ENCODE measurements around the gene BMP7. TPM values are rescaled to one million over a fixed set of nuclear protein-coding genes. Genes with fewer than 3 reads are reported as not detected.

BMP7 gene
- total RNA-seq, 1 donor from 2014 or later: 3.7 TPM

GRCh38 chr20:57223648-57224489, 42.6 kb downstream of the BMP7 start:
- H3K27ac ChIP-seq (ENCODE audit: low read depth, low read length): no peak overlapping the region
- H3K27me3 ChIP-seq (ENCODE audit: control insufficient read depth in 3 of 3, insufficient read depth in 3 of 3, low read length in 3 of 3): peaks cover 19 to 44% (median 29%) of the 10 kb centered on the region in 3 donors
- no peak overlapping the region for H3K4me3 ChIP-seq (ENCODE audit: low read length in 3 of 3)
- no peaks in the 10 kb centered on the region for H3K9me3 ChIP-seq (ENCODE audit: control insufficient read depth in 3 of 3, low read length in 3 of 3)
- no peaks in the 10 kb centered on the region for H3K36me3 ChIP-seq (ENCODE audit: control insufficient read depth in 3 of 3, insufficient read depth in 3 of 3, low read length in 3 of 3)
- no peak overlapping the region for H3K9ac ChIP-seq (ENCODE audit: low read depth in 1 of 3, low read length in 3 of 3)
- peaks cover 2 to 9% (median 7%) of the 10 kb centered on the region in 3 donors for H3K4me1 ChIP-seq (ENCODE audit: control insufficient read depth in 3 of 3, insufficient read depth in 3 of 3, low read length in 3 of 3)

GRCh38 chr20:57222631-57222950, 43.9 kb downstream of the BMP7 start:
- Histone ChIP-seq H3K36me3 (ENCODE audit: control insufficient read depth in 3 of 3, insufficient read depth in 3 of 3, low read length in 3 of 3) (no peaks in the 10 kb centered on the region), H3K27me3 (ENCODE audit: control insufficient read depth in 3 of 3, insufficient read depth in 3 of 3, low read length in 3 of 3) (peaks cover 19 to 37% (median 29%) of the 10 kb centered on the region in 3 donors), H3K9me3 (ENCODE audit: control insufficient read depth in 3 of 3, low read length in 3 of 3) (no peaks in the 10 kb centered on the region), H3K9ac (ENCODE audit: low read depth in 1 of 3, low read length in 3 of 3) (no peak overlapping the region), H3K4me1 (ENCODE audit: control insufficient read depth in 3 of 3, insufficient read depth in 3 of 3, low read length in 3 of 3) (peaks cover 2 to 9% (median 7%) of the 10 kb centered on the region in 3 donors), H3K27ac (ENCODE audit: low read depth, low read length) (no peak overlapping the region), H3K4me3 (ENCODE audit: low read length in 3 of 3) (no peak overlapping the region)

GRCh38 chr20:57221916-57222630, 44.4 kb downstream of the BMP7 start:
- peaks cover 2 to 9% (median 7%) of the 10 kb centered on the region in 3 donors for H3K4me1 ChIP-seq (ENCODE audit: control insufficient read depth in 3 of 3, insufficient read depth in 3 of 3, low read length in 3 of 3)
- H3K36me3 ChIP-seq (ENCODE audit: control insufficient read depth in 3 of 3, insufficient read depth in 3 of 3, low read length in 3 of 3): no peaks in the 10 kb centered on the region
- H3K27me3 ChIP-seq (ENCODE audit: control insufficient read depth in 3 of 3, insufficient read depth in 3 of 3, low read length in 3 of 3): peaks cover 19 to 37% (median 29%) of the 10 kb centered on the region in 3 donors

GRCh38 chr20:57220337-57221145, 45.9 kb downstream of the BMP7 start:
- no peak overlapping the region for H3K4me3 ChIP-seq (ENCODE audit: low read length in 3 of 3)
- H3K9ac ChIP-seq (ENCODE audit: low read depth in 1 of 3, low read length in 3 of 3): no peak overlapping the region
- peaks cover 2 to 9% (median 7%) of the 10 kb centered on the region in 3 donors for H3K4me1 ChIP-seq (ENCODE audit: control insufficient read depth in 3 of 3, insufficient read depth in 3 of 3, low read length in 3 of 3)
- no peaks in the 10 kb centered on the region for H3K36me3 ChIP-seq (ENCODE audit: control insufficient read depth in 3 of 3, insufficient read depth in 3 of 3, low read length in 3 of 3)
- H3K27me3 ChIP-seq (ENCODE audit: control insufficient read depth in 3 of 3, insufficient read depth in 3 of 3, low read length in 3 of 3): peaks cover 16 to 37% (median 27%) of the 10 kb centered on the region in 3 donors
- H3K27ac ChIP-seq (ENCODE audit: low read depth, low read length): no peak overlapping the region
- no peaks in the 10 kb centered on the region for H3K9me3 ChIP-seq (ENCODE audit: control insufficient read depth in 3 of 3, low read length in 3 of 3)

More at GRCh38 chr20:57221916-57222630, 44.4 kb downstream of the BMP7 start:
- Histone ChIP-seq H3K9me3 (ENCODE audit: control insufficient read depth in 3 of 3, low read length in 3 of 3) (no peaks in the 10 kb centered on the region), H3K4me3 (ENCODE audit: low read length in 3 of 3) (no peak overlapping the region), H3K9ac (ENCODE audit: low read depth in 1 of 3, low read length in 3 of 3) (no peak overlapping the region), H3K27ac (ENCODE audit: low read depth, low read length) (no peak overlapping the region)

- H3K4me3 ChIP-seq (ENCODE audit: low read length in 3 of 3): no peak overlapping the region
- peaks cover 16 to 29% (median 18%) of the 10 kb centered on the region in 3 donors for H3K27me3 ChIP-seq (ENCODE audit: control insufficient read depth in 3 of 3, insufficient read depth in 3 of 3, low read length in 3 of 3)
- no peak overlapping the region for H3K9ac ChIP-seq (ENCODE audit: low read depth in 1 of 3, low read length in 3 of 3)
- no peaks in the 10 kb centered on the region for H3K9me3 ChIP-seq (ENCODE audit: control insufficient read depth in 3 of 3, low read length in 3 of 3)
- H3K4me1 ChIP-seq (ENCODE audit: control insufficient read depth in 3 of 3, insufficient read depth in 3 of 3, low read length in 3 of 3): peaks cover 0 to 5% (median 2%) of the 10 kb centered on the region in 3 donors
- H3K36me3 ChIP-seq (ENCODE audit: control insufficient read depth in 3 of 3, insufficient read depth in 3 of 3, low read length in 3 of 3): no peaks in the 10 kb centered on the region
- H3K27ac ChIP-seq (ENCODE audit: low read depth, low read length): no peak overlapping the region
Measured at GRCh38 chr20:57219071-57219677, 47.3 kb downstream of the BMP7 start.

GRCh38 chr20:57218489-57218888, 48.0 kb downstream of the BMP7 start:
- Histone ChIP-seq H3K4me1 (ENCODE audit: control insufficient read depth in 3 of 3, insufficient read depth in 3 of 3, low read length in 3 of 3) (peaks cover 0 to under 1% (median under 1%) of the 10 kb centered on the region in 3 donors), H3K36me3 (ENCODE audit: control insufficient read depth in 3 of 3, insufficient read depth in 3 of 3, low read length in 3 of 3) (no peaks in the 10 kb centered on the region), H3K27ac (ENCODE audit: low read depth, low read length) (no peak overlapping the region), H3K9ac (ENCODE audit: low read depth in 1 of 3, low read length in 3 of 3) (no peak overlapping the region), H3K9me3 (ENCODE audit: control insufficient read depth in 3 of 3, low read length in 3 of 3) (no peaks in the 10 kb centered on the region), H3K4me3 (ENCODE audit: low read length in 3 of 3) (no peak overlapping the region), H3K27me3 (ENCODE audit: control insufficient read depth in 3 of 3, insufficient read depth in 3 of 3, low read length in 3 of 3) (peaks cover 12 to 22% (median 15%) of the 10 kb centered on the region in 3 donors)

- no peak overlapping the region for H3K27ac ChIP-seq (ENCODE audit: low read depth, low read length)
- peaks cover 9 to 19% (median 15%) of the 10 kb centered on the region in 3 donors for H3K27me3 ChIP-seq (ENCODE audit: control insufficient read depth in 3 of 3, insufficient read depth in 3 of 3, low read length in 3 of 3)
- H3K4me3 ChIP-seq (ENCODE audit: low read length in 3 of 3): no peak overlapping the region
- H3K9me3 ChIP-seq (ENCODE audit: control insufficient read depth in 3 of 3, low read length in 3 of 3): no peaks in the 10 kb centered on the region
- H3K4me1 ChIP-seq (ENCODE audit: control insufficient read depth in 3 of 3, insufficient read depth in 3 of 3, low read length in 3 of 3): peaks cover 0 to 3% (median 0%) of the 10 kb centered on the region in 3 donors
- no peak overlapping the region for H3K9ac ChIP-seq (ENCODE audit: low read depth in 1 of 3, low read length in 3 of 3)
- H3K36me3 ChIP-seq (ENCODE audit: control insufficient read depth in 3 of 3, insufficient read depth in 3 of 3, low read length in 3 of 3): no peaks in the 10 kb centered on the region
Measured at GRCh38 chr20:57217802-57218201, 48.6 kb downstream of the BMP7 start.

GRCh38 chr20:57216669-57217068, 49.8 kb downstream of the BMP7 start:
- Histone ChIP-seq H3K27me3 (ENCODE audit: control insufficient read depth in 3 of 3, insufficient read depth in 3 of 3, low read length in 3 of 3) (peaks cover 4 to 13% (median 7%) of the 10 kb centered on the region in 3 donors), H3K4me3 (ENCODE audit: low read length in 3 of 3) (no peak overlapping the region), H3K36me3 (ENCODE audit: control insufficient read depth in 3 of 3, insufficient read depth in 3 of 3, low read length in 3 of 3) (no peaks in the 10 kb centered on the region), H3K27ac (ENCODE audit: low read depth, low read length) (no peak overlapping the region), H3K9me3 (ENCODE audit: control insufficient read depth in 3 of 3, low read length in 3 of 3) (no peaks in the 10 kb centered on the region), H3K4me1 (ENCODE audit: control insufficient read depth in 3 of 3, insufficient read depth in 3 of 3, low read length in 3 of 3) (peaks cover 7 to 13% (median 8%) of the 10 kb centered on the region in 3 donors), H3K9ac (ENCODE audit: low read depth in 1 of 3, low read length in 3 of 3) (no peak overlapping the region)

- Histone ChIP-seq H3K9ac (ENCODE audit: low read depth in 1 of 3, low read length in 3 of 3) (no peak overlapping the region), H3K27me3 (ENCODE audit: control insufficient read depth in 3 of 3, insufficient read depth in 3 of 3, low read length in 3 of 3) (peaks cover 0 to 6% (median 5%) of the 10 kb centered on the region in 3 donors), H3K9me3 (ENCODE audit: control insufficient read depth in 3 of 3, low read length in 3 of 3) (no peaks in the 10 kb centered on the region), H3K4me1 (ENCODE audit: control insufficient read depth in 3 of 3, insufficient read depth in 3 of 3, low read length in 3 of 3) (peaks cover 7 to 13% (median 8%) of the 10 kb centered on the region in 3 donors), H3K4me3 (ENCODE audit: low read length in 3 of 3) (no peak overlapping the region), H3K27ac (ENCODE audit: low read depth, low read length) (no peak overlapping the region), H3K36me3 (ENCODE audit: control insufficient read depth in 3 of 3, insufficient read depth in 3 of 3, low read length in 3 of 3) (no peaks in the 10 kb centered on the region)
Measured at GRCh38 chr20:57215826-57216471, 50.5 kb downstream of the BMP7 start.
